Measurements from ENCODE around the gene GRK7.

Gene GRK7

GRCh38 chr3:141735770-141736465, 27.3 kb upstream of the GRK7 start:
- H3K9me3 ChIP-seq (ENCODE audit: severe bottlenecking): no peaks in the 10 kb centered on the region
- no peaks in the 10 kb centered on the region for H3K36me3 ChIP-seq
- H3K27me3 ChIP-seq (ENCODE audit: insufficient read depth, low read depth, severe bottlenecking): no peaks in the 10 kb centered on the region
- H3K27ac ChIP-seq: no peak overlapping the region
- no peak overlapping the region for H3K4me3 ChIP-seq (ENCODE audit: low read depth, low read length)
- no peak for TF ChIP-seq CTCF (IDR thresholded peaks at IDR 0.05; ENCODE audit: low read depth, low read length)
- no peak for DNase-seq

GRCh38 chr3:141737093-141737492, 26.1 kb upstream of the GRK7 start:
- Histone ChIP-seq H3K9me3 (ENCODE audit: severe bottlenecking) (no peaks in the 10 kb centered on the region), H3K4me3 (ENCODE audit: low read depth, low read length) (no peak overlapping the region), H3K27ac (no peak overlapping the region), H3K27me3 (ENCODE audit: insufficient read depth, low read depth, severe bottlenecking) (no peaks in the 10 kb centered on the region), H3K36me3 (no peaks in the 10 kb centered on the region)
- TF ChIP-seq CTCF (IDR thresholded peaks at IDR 0.05; ENCODE audit: low read depth, low read length): no peak
- no peak for DNase-seq

GRCh38 chr3:141737678-141738021, 25.6 kb upstream of the GRK7 start:
- Histone ChIP-seq H3K36me3 (no peaks in the 10 kb centered on the region; the same call in 1 of the 2 replicates), H3K4me3 (ENCODE audit: low read depth, low read length) (peak overlapping the region; percentile 42), H3K9me3 (ENCODE audit: severe bottlenecking) (no peaks in the 10 kb centered on the region), H3K27ac (peak overlapping the region; percentile 67), H3K27me3 (ENCODE audit: insufficient read depth, low read depth, severe bottlenecking) (no peaks in the 10 kb centered on the region)
- TF ChIP-seq CTCF (IDR thresholded peaks at IDR 0.05; ENCODE audit: low read depth, low read length): no peak
- DNase-seq: no peak

GRCh38 chr3:141738022-141738890, 25.0 kb upstream of the GRK7 start, which contains the start of gene RNF7:
Gene RNF7 (plus strand): TSS chr3:141738298. CDS start chr3:141738342, 44 bp downstream.
- no peaks in the 10 kb centered on the region for H3K27me3 ChIP-seq (ENCODE audit: insufficient read depth, low read depth, severe bottlenecking)
- TF ChIP-seq CTCF (IDR thresholded peaks at IDR 0.05; ENCODE audit: low read depth, low read length): peak; percentile 95
- peak; percentile 96 for DNase-seq
- peak within 1 kb of the TSS; percentile 97 for H3K4me3 ChIP-seq (ENCODE audit: low read depth, low read length)
- H3K9me3 ChIP-seq (ENCODE audit: severe bottlenecking): no peaks in the 10 kb centered on the region
- peaks cover 4% of the 10 kb centered on the region; the same call in 1 of the 2 replicates for H3K36me3 ChIP-seq
- peak within 1 kb of the TSS; percentile 80 for H3K27ac ChIP-seq

GRCh38 chr3:141738891-141739363, 24.3 kb upstream of the GRK7 start:
- peak overlapping the region; percentile 97 for H3K4me3 ChIP-seq (ENCODE audit: low read depth, low read length)
- peak; percentile 30 for DNase-seq
- no peak for TF ChIP-seq CTCF (IDR thresholded peaks at IDR 0.05; ENCODE audit: low read depth, low read length)
- no peaks in the 10 kb centered on the region for H3K27me3 ChIP-seq (ENCODE audit: insufficient read depth, low read depth, severe bottlenecking)
- peaks cover 5% of the 10 kb centered on the region for H3K36me3 ChIP-seq
- no peaks in the 10 kb centered on the region for H3K9me3 ChIP-seq (ENCODE audit: severe bottlenecking)
- peak overlapping the region; percentile 80 for H3K27ac ChIP-seq
